ENCODE results near the gene CCDC183.

The CCDC183 gene

DNA sequence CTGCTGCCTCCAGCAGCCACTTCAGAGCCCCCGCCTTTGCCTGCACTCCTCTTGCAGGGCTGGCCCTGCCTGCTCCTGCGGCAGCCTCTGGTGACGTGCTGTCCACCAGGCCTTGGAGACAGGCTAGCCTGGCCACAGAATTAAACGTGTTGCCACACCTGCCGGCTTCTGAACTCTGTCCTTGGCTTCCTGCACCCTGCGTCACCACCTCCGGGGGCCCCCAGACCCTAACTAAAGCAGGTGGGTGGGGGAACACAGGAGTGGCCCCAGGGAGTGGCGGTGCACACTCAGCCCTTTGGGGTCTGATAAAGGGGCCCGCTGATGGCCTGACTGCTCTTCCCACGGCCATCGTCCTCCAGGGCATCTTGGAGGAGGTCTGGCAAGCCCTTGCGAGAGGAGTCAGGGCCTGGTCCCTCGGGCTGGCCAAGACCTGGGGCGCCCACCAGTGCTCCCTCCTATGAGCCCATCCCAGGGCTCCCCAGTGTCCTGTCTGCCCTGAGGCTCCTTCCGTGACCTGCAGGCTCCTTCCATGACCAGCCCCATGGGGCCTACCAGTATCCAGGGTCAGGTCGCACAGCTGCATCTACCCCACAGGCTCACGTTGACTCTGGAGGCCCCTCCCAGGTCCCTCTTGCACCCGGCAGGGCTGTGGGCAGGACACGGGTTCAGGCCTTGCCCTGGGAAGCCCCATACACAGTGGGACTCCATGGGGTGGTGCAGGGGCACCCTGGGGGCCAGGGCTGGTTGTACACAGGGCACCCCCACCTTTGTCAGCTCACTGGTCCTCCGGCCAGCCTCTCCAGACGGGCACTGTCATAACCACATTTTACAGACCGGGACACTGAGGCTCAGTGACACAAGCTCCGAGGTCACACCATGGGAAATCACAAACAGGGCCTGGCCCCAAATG, 55.0 kb downstream of the CCDC183 start:
- DNase-seq: no peak

DNA sequence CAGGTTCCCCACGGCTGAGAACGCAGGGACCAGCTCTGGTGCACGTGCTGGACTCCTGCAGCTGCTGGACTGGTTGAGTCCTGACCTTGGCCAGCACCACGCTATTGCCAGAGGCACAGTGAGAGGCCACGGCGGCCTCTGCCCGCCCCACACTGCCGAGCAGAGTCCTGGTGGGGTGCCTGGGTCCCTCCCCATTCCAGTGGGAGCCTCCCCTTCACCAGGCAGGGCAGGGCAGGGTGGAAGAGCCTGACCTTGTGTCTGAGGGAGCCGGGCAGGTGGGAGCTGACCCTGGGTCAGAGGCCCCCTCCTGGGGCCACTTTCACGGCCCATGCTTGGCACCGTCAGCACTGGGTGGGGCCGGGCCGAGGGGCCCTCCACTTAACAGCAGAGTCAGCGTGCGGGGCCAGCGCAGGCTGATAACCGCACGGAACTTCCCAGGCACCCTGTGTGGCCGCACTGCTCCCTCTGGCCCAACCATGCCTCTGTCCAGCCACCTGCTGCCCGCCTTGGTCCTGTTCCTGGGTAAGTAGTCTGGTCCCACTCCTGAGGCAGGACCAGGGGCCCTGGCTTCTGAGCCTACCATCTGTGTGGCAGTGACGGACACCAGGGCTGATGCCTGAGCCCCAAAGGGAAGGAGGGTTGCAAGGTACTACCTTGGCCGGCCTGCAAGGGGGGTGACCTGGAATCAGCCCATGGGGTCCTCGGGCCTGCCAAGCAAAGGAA, 56.0 kb downstream of the CCDC183 start, which contains the start of gene MAMDC4:
TSS of gene MAMDC4 (plus strand) at position 406 of the 723 bp plus-strand sequence. CDS start at position 477, 71 bp downstream.
- DNase-seq: no peak

DNA sequence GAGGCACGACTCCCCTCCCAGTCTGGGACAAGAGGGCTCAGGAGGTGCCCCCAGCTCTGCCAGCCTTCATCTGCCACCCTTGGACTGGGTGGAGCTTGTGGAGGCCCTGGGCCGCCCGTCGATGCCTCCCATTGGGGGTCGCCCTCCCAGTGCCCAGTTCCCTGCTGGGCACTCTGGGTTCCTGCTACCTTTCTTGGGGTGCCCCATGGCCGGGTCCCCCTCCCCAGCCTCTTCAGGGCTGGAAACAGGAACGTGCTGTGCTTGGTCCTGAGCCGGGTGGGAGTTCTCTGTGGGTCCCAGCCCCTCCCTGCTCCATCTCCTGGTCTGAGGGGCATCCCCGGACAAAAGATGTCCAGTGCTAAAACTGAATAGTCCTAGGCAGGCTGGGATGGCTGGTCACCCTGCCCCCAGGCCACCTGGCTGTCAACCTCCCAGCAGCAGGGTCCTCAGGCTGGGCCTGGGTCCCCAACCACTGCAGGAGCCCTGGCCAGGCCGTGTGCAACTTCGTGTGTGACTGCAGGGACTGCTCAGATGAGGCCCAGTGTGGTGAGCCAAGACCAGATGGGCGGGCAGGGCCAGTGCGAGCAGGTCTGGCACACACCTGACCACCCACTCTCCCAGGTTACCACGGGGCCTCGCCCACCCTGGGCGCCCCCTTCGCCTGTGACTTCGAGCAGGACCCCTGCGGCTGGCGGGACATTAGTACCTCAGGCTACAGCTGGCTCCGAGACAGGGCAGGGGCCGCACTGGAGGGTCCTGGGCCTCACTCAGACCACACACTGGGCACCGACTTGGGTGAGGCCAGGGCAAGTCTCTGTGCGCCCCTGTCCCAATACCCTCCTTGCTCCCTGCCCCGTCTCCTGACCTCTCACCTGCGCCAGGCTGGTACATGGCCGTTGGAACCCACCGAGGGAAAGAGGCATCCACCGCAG, 56.8 kb downstream of the CCDC183 start:
- no peak for DNase-seq

DNA sequence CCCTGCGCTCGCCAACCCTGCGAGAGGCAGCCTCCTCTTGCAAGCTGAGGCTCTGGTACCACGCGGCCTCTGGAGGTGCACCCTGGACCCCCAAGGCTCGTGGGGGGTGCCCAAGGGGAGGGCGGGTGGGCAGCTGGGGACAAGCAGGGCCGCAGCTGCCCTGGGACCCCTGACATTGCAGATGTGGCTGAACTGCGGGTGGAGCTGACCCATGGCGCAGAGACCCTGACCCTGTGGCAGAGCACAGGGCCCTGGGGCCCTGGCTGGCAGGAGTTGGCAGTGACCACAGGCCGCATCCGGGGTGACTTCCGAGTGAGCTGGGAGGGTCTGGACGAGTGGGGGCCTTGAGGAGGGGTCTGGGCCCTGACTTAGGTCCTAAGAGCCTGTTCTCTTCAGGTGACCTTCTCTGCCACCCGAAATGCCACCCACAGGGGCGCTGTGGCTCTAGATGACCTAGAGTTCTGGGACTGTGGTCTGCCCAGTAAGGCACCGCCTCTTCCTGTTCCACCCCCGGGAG, 57.5 kb downstream of the CCDC183 start:
- no peak for DNase-seq

DNA sequence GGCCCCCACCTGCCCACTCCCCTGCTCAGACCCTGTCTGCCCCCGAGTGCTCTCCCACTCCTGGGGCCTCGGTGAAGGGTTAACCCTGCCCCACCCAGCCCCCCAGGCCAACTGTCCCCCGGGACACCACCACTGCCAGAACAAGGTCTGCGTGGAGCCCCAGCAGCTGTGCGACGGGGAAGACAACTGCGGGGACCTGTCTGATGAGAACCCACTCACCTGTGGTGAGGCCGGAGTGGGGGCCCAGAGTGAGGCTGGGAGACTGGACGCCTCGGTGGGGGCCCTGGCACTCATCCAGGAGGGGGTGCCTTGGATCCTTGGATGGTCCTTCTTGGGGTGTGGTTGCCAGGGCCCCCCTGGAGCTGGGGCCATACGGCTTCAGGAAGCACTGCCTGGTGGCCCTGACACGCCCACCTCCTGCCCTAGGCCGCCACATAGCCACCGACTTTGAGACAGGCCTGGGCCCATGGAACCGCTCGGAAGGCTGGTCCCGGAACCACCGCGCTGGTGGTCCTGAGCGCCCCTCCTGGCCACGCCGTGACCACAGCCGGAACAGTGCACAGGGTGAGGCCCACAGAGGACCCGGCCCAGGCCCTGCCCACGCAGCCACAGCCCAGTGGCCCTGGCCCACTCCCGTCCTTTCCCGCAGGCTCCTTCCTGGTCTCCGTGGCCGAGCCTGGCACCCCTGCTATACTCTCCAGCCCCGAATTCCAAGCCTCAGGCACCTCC, 58.1 kb downstream of the CCDC183 start:
- no peak for DNase-seq

DNA sequence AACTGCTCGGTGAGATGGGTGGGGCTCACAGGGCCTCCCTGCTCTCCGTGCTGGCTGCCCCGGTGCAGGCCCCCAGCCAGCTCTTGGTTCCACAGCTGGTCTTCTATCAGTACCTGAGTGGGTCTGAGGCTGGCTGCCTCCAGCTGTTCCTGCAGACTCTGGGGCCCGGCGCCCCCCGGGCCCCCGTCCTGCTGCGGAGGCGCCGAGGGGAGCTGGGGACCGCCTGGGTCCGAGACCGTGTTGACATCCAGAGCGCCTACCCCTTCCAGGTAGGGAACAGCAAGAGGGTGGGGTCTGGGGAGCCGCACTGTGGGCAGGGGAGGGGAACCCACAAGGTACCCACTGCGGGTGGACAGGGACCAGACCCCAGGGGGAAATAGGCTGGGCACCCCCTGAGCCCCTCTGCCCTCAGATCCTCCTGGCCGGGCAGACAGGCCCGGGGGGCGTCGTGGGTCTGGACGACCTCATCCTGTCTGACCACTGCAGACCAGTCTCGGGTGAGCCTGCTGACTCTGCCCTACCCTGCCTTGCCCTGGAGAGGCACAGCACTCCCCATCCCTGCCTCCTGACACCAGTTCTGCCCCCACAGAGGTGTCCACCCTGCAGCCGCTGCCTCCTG, 58.8 kb downstream of the CCDC183 start:
- no peak for DNase-seq

DNA sequence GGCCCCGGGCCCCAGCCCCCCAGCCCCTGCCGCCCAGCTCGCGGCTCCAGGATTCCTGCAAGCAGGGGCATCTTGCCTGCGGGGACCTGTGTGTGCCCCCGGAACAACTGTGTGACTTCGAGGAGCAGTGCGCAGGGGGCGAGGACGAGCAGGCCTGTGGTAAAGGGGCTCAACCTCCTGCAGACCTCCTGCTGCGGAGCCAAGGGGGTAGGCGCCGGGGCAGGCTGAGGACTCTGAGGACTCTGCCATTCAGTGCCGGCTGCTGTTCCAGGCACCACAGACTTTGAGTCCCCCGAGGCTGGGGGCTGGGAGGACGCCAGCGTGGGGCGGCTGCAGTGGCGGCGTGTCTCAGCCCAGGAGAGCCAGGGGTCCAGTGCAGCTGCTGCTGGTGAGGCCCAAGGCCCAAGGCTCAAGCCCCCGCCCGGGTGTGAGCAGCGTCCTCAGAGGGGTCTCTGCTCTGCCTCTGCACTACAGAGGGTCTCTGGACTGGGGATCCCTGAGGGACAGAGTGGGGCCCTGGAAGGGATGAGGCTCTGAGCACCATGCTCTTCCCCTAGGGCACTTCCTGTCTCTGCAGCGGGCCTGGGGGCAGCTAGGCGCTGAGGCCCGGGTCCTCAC, 59.4 kb downstream of the CCDC183 start:
- DNase-seq: no peak

DNA sequence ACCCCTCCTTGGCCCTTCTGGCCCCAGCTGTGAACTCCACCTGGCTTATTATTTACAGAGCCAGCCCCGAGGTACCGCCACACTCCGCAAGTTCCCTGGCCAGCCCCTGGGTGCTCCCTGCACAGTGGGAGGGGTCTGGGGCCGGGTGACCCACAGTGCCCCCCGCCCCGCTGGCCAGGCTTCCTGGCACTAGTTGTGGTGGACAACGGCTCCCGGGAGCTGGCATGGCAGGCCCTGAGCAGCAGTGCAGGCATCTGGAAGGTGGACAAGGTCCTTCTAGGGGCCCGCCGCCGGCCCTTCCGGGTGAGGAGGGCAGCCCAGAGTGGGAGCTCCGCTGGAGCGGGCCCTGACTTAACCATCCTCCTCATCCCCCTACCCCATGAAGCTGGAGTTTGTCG, 59.9 kb downstream of the CCDC183 start:
- no peak for DNase-seq

DNA sequence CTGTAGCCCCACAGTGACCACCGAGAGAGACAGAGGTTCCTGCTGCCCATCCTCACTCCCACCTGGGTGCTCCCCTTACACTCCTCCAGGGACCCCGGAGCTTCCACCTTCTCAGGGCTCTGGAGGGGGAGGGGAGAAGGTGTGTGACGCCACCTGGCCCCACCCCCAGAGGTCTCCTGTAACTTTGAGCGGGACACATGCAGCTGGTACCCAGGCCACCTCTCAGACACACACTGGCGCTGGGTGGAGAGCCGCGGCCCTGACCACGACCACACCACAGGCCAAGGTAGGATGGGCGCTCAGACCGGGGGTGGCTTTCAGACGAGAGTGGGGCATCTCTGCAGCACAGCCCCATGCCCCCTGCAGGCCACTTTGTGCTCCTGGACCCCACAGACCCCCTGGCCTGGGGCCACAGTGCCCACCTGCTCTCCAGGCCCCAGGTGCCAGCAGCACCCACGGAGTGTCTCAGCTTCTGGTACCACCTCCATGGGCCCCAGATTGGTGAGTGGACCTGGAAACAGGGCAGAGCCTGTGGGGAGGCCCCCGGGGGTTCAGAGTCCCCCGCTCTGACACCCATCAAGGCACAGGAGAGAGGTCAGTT, 60.5 kb downstream of the CCDC183 start:
- DNase-seq: no peak

DNA sequence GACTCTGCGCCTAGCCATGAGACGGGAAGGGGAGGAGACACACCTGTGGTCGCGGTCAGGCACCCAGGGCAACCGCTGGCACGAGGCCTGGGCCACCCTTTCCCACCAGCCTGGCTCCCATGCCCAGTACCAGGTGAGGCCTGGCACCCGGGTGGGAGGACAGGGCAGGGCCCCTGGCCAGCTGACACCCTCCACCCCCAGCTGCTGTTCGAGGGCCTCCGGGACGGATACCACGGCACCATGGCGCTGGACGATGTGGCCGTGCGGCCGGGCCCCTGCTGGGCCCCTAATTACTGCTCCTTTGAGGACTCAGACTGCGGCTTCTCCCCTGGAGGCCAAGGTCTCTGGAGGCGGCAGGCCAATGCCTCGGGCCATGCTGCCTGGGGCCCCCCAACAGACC, 61.0 kb downstream of the CCDC183 start:
- DNase-seq: no peak
